Measurements from ENCODE around the gene CCSER1.
"Not testable (repeated sequence)": the region's sequence is repeated elsewhere in the genome, so short reads cannot be mapped to it uniquely, and the experiment has no call there.

CCSER1 gene

DNA sequence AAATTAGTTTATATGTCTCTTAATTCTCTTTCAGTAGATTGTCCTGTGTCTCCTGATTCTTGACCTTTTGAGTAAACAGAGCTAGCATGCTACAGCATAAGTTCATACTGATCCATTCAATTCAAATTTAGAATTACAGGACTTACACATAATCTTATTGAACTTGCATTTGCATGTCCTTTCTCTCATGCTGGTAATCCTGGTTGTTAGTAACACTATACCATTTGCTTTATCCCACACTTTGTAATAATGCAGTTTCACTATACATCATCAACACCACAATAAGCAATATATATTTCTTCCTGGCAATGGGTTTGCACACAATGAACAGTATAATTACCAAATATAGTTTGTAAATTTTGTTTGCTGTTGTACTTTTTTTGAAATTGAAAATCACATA, 1239.4 kb downstream of the CCSER1 start:
- no peak for DNase-seq (ENCODE audit: low read depth, low spot score)
- H3K27ac ChIP-seq: no peak overlapping the region

DNA sequence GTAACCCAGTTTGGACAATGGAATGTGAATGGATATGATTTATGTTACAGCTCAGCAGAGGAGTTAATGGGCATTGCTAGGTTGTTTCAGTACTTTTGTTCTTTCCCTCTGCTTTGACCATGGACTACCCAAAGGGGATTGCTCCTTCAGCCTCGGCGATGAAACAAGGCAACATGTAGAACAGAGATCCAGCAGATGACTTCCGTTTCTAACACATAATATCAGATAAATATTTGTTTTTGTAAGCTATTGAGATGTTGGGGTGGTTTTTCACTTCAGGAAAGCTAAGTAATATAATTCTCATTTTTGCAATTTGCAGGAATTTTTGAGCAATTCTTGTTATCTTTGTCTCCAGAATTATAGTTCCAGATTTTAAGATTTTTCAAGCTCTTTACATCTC, 1241.9 kb downstream of the CCSER1 start:
- DNase-seq (ENCODE audit: low read depth, low spot score): no peak
- H3K27ac ChIP-seq: no peak overlapping the region

GRCh38 chr4:91373546-91373945, 1246.4 kb downstream of the CCSER1 start:
- H3K27ac ChIP-seq: no peak overlapping the region
- DNase-seq (ENCODE audit: low read depth, low spot score): no peak

DNA sequence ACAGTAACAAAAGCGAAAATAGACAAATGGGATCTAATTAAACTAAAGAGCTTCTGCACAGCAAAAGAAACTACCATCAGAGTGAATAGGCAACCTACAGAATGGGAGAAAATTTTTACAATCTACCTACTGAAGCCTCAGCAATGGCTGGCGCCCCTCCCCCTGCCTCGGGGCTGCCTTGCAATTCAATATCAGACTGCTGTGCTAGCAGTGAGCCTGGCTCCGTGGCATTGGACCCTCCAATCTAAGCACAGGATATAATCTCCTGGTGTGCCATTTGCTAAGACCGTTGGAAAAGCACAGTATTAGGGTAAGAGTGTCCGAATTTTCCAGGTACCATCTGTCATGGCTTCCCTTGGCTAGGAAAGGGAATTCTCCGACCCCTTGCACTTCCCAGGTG, 1278.2 kb downstream of the CCSER1 start:
- H3K27ac ChIP-seq; DNase-seq (ENCODE audit: low read depth, low spot score): not testable (repeated sequence)

DNA sequence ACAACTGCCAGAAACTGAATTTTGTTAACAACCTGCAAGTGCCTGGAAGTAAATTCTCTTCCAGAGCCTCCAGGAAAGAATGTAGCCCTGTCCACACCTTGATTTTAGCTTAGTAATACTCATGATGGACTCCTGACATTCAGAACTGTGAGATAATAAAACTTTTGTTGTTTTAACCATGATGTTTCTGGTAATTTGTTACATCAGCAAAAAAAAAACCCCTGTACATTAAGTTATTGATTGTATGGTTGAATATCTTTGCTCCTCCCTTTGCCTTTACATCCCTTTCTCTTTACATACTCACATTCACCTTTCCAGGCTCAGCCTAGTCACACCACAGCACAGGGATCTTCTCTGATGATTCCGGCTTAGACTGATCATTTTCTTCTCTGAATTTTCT, 1294.8 kb downstream of the CCSER1 start:
- no peak overlapping the region for H3K27ac ChIP-seq
- no peak for DNase-seq (ENCODE audit: low read depth, low spot score)

DNA sequence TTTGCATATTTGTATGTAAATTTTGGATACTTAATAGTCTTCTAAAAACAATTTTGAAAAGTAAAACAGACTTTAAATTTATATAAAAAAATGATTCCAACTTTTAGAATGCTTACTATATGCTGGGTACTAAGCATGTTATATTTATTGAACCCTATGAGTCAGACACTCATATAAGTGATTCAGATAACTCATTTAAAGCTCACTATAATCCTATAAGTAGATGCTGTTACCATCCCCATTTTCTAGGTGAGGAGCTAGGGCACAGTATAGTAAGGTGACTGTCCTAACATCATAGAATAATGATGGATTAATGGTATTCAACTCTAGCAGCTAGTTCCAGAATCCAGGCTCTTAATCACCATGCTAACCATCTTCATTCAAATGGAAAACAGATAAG, 1299.5 kb downstream of the CCSER1 start:
- no peak for DNase-seq (ENCODE audit: low read depth, low spot score)

DNA sequence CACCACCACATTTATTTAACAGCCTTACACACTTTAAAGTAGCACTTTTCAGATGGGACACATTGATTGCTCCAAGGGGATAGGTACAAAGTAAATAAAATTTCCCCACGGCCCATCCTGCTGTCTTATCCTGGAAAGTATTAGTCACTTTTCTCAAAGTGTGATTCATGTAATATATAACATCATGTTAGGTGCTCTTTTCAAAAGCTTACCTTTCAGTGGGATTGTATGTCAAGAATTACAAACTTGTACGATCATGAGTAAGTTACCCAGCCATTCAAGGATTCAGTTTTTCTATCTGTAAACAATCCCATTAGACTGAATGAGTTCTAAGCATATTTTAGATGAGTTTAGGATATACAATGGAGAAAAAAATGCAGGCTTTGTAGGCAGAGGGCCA, 1300.0 kb downstream of the CCSER1 start:
- peak overlapping the region; percentile 25 for H3K27ac ChIP-seq
- DNase-seq (ENCODE audit: low read depth, low spot score): peak; percentile 45

More for the DNA sequence above, 1299.5 kb downstream of the CCSER1 start:
- H3K27ac ChIP-seq: peak overlapping the region; percentile 25

- no peak for DNase-seq (ENCODE audit: low read depth, low spot score)
Measured at GRCh38 chr4:91434631-91435030, 1307.4 kb downstream of the CCSER1 start.

GRCh38 chr4:91436556-91436955, 1309.4 kb downstream of the CCSER1 start:
- no peak for DNase-seq (ENCODE audit: low read depth, low spot score)
- no peak overlapping the region for H3K27ac ChIP-seq

More at GRCh38 chr4:91434631-91435030, 1307.4 kb downstream of the CCSER1 start:
- no peak overlapping the region for H3K27ac ChIP-seq

DNA sequence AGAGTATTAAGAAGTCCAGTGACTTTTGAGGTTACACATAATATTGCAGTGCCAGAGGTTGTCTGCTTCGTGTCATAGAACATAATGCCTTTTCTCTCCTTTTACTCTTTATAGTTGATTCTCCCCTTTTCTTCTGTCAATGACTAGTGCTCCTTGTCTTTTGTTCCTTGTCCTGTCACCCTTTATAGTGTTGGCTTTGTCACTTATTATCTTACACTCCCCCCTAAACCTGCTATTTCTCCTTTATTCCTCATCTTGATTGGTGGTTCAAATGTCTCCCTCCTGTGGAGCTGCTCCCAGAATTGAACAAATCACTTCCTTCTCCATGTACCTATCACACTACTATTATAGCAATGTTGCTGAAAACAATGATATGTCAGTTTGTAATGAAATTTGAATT, 1320.0 kb downstream of the CCSER1 start:
- H3K27ac ChIP-seq: no peak overlapping the region
- DNase-seq (ENCODE audit: low read depth, low spot score): no peak

- DNase-seq (ENCODE audit: low read depth, low spot score): peak; percentile 88
- H3K27ac ChIP-seq: peak overlapping the region; percentile 33
Measured at GRCh38 chr4:91448668-91449330, 1321.6 kb downstream of the CCSER1 start.

GRCh38 chr4:91454111-91454510, 1326.9 kb downstream of the CCSER1 start:
- no peak overlapping the region for H3K27ac ChIP-seq
- DNase-seq (ENCODE audit: low read depth, low spot score): no peak

DNA sequence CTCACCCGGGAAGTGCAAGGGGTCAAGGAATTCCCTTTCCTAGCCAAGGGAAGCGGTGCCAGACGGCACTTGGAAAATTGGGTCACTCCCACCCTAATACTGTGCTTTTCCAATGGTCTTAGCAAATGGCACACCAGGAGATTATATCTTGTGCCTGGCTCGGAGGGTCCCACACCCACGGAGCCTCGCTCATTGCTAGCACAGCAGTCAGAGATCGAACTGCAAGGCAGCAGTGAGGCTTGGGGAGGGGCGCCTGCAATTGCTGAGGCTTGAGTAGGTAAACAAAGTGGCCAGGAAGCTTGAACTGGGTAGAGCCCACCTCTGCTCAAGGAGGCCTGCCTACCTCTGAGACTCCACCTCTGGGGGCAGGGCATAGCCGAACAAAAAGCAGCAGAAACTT, 1335.4 kb downstream of the CCSER1 start:
- H3K27ac ChIP-seq; DNase-seq (ENCODE audit: low read depth, low spot score): not testable (repeated sequence)

DNA sequence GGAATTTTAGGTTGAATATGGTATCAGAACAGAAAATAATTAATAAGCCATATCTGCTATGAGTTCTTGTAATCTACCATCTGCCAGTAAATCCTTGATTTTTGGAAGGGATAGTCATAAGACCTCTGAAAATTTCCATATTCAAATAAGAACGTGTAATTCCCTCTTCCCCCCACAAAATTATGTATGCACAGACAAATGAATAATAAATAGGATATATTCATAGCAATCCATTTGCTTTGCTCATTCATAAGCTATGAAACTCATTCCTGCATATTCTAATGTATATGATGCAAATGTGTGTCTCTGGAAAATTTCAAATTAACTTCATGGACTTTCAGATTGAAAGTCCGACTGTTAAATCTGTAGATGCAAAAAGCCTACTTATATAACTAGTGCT, 1343.5 kb downstream of the CCSER1 start:
- H3K27ac ChIP-seq: no peak overlapping the region
- no peak for DNase-seq (ENCODE audit: low read depth, low spot score)

DNA sequence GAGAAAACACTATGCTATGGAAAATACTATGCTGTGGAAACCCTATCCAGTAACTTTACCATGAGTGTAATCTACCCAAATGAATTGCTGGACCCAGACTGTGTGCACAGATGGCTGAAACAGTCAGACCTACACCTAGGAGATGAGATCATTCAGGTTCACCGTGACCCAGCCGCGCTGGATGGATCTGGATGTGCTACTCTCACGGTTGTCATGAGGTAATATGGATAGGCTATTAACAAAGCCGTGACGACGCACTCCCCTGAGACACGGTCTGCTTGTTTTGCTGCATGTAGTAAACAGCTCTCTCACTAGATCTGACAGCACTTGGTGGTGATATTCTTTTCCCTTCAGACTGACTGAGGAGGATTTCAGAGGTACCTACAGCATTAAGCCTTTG, 1344.1 kb downstream of the CCSER1 start:
- no peak for DNase-seq (ENCODE audit: low read depth, low spot score)
- H3K27ac ChIP-seq: no peak overlapping the region

DNA sequence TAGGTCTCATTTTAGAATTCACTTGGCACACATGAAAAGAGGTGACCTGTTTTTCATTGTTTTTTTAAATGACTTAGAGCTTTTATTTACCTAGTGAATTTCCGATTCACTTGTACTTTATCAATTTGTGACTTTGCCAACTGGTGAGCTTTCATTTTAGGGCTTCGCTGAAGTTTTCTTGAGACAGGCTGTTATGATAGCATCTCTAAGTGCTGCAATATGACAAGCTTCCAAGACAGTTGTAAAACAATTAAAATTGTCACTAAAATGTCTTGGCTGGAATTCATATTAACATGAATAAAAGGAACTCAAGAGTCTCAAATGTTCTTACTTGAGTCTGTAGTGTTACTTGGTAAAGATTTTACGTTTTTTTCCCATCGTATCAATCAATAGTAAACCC, 1344.9 kb downstream of the CCSER1 start:
- no peak for DNase-seq (ENCODE audit: low read depth, low spot score)

GRCh38 chr4:91485415-91485814, 1358.2 kb downstream of the CCSER1 start:
- DNase-seq (ENCODE audit: low read depth, low spot score): no peak
- no peak overlapping the region for H3K27ac ChIP-seq

More for the DNA sequence above, 1344.9 kb downstream of the CCSER1 start:
- H3K27ac ChIP-seq: no peak overlapping the region

GRCh38 chr4:91488946-91489345, 1361.8 kb downstream of the CCSER1 start:
- no peak for DNase-seq (ENCODE audit: low read depth, low spot score)
- no peak overlapping the region for H3K27ac ChIP-seq

DNA sequence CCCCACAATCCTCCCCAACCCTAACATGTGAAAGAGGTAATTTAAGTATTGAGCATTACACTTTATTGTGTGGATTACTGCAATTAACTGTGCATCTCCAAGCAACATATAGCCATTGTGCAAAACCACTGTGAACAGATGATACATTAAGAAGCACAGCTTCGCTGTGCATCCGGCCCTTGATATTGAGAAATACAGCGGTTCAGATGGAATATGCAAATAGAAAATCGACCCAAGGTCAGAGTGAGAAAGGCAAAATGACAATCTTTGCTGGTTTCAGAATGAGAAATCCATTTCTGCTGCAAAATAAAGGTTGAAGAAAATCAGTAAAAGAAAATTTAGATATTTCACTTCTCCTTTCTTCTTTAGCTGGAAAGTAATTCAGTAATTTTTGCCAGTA, 1370.7 kb downstream of the CCSER1 start:
- no peak overlapping the region for H3K27ac ChIP-seq

DNA sequence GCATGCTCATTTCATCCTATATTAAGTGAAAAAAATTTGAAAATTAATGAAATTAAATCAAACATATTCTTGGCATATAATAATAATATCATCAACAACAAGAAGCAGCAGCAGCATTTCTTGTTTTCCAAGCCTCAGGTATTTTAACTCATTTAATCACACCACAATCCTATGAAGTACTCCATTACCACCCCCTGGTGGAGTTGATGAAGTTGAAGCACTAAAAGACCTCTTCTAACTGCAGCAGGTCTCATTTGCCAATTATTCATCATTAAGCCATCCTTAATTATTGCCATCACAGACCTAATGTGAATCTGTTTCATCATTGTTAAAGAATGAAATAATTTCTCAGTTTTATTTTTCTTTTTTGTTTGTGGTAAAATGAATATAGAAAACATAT, 1375.2 kb downstream of the CCSER1 start:
- H3K27ac ChIP-seq: no peak overlapping the region
- DNase-seq (ENCODE audit: low read depth, low spot score): peak; percentile 6

More for the DNA sequence above, 1370.7 kb downstream of the CCSER1 start:
- no peak for DNase-seq (ENCODE audit: low read depth, low spot score)

DNA sequence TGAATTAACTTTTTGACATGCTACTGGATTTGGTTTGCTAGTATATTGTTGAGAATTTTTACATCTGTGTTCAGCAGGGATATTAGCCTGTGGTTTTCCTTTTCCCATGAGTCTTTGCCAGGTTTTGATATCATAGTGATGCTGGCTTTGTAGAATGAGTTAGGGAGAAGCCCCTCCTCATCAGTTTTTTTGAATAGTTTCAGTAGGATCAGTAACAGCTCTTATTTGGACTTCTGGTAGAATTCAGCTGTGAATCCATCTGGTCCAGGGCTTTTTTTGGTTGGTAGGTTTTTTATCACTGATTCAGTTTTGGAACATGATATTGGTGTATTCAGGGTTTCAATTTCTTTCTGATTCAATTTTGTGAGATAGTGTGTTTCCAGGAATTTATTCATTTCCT, 1386.1 kb downstream of the CCSER1 start:
- H3K27ac ChIP-seq: no peak overlapping the region
- no peak for DNase-seq (ENCODE audit: low read depth, low spot score)

DNA sequence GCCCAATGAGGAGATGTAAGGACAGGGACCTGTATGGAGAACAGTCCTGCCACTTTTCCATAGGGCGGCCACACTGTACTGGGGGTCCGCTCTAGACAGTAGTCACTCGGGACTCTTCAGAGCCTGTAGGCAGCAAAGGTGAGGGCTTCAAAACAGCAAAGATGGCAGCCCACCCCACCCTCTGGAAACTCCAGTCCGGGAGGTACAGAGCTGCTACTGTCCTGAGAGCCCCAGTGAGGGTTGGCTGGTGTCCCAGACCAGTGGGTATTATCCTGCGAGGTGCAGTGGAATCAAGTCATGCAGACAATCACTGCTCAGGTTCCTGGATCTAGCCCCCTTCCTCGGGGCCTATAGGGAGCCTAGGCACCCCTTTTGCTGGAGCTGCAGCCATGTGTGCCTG, 1392.0 kb downstream of the CCSER1 start:
- DNase-seq (ENCODE audit: low read depth, low spot score): no peak
- no peak overlapping the region for H3K27ac ChIP-seq

All from epithelial cell of prostate (primary cell).